HTR-8/SVneo (cell line): Measurements from ENCODE around the gene COLEC12.

Experiments used
- DNase-seq: peaks from one replicate; pipeline ENCODE4 v3.0.0; 2011; ENCODE audit warnings: low spot score, mixed read lengths; ENCODE audit not compliant: insufficient read length
- FAIRE-seq: peaks from 2 replicates; lab custom pipeline; 2011; peaks lifted over from hg19 to GRCh38; lab: Jason Lieb, UNC

COLEC12 gene

DNA sequence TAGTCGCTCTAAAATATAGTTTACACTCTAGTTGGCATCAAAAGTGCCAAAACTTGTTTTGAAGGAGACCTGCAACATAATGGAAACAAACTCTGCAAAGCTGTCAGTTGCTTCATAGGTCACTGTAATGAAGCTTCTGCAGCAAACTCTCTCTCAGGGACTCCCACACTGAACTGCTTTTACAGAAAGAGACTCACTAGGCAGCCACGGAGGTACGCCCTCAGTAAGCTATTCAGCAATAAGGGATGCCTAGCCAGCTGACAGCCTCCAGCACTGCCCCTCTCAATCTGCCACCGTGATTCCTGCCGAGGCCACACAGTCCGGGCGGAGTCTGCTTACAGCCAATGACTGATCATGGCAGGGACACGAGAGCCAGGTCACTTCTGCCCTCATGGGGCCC lies 51.1 kb downstream of the COLEC12 start:
- no peak for DNase-seq
- FAIRE-seq, result no peak

DNA sequence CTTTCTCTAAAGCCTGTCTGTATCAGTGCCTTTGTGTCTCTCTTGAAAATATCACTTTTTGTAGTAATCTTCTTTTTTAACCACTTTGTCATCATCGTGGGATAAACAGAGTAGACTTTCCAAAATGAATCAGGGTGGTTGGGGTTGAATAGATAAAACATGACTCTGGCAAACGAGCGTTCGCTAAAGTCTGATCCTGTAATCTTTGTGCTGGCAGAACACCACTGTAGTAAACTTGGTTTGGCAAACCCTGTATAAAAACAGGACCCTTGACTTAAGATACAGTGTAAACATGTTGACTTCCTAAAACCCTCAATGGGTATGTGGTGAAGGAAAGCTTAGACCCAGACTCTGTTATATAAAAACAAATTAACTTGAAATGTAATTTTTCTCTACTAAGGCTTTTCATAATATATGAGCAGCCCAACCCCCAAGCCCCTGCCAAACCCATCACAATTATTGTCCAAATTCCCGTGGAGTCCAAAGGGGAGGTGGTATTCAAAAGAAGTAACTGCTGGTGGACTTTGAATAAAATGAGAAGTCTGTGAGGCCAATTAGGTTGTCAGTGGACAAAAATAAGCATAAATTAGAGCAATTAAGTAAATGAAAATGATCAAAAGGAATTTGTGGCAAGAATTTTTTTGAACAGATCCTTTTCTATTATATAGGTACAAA lies 52.2 kb downstream of the COLEC12 start:
- DNase-seq, result no peak
- no peak for FAIRE-seq

DNA sequence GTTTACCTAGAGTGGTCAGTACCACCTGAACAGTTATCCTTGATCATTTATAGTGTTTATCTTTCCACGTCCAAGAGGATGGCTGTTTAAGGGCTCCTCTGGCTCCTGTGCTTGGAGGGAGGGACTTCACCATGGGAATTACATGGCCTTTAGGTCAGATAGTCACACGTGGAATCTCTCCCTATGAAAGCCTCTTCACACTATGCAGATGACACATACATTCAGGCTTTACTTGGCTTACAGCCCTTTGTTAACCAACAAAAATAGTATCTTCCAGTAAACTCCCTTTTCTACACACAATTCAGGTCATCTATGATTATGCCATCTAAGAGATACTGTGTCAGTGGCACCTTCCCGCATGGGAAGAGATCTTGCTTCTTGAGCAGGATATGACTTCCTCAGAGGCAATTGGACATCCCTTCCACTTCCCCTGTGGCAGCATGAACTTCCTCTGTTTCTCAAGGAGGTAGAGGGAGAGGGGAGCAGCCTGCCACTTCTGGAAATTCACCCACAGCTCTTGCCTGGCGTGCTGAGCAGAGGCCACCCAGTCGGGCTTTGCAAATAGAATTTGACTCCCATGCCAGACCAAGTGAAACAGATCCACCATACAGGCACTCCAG lies 53.5 kb downstream of the COLEC12 start:
- FAIRE-seq (no peak), DNase-seq (no peak)

DNA sequence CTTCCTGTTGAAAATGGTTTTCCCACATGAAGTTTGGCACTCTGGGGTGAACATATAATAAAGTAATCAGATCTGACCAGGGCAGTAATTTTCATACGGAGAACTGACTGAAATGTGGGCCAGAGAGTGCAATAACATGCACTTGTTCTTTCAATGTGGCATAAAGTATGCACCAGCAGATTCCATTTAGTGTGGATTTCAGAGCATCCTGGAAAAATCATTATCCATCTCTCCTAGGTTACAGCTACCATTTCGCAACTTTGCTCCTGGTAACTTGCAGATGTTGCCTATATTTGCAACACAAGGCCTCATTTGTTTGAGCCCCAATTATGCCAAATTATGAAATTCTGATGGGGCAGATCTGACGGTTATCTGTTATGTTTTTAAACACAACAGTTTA lies 55.4 kb downstream of the COLEC12 start:
- no peak for FAIRE-seq
- DNase-seq, result no peak

DNA sequence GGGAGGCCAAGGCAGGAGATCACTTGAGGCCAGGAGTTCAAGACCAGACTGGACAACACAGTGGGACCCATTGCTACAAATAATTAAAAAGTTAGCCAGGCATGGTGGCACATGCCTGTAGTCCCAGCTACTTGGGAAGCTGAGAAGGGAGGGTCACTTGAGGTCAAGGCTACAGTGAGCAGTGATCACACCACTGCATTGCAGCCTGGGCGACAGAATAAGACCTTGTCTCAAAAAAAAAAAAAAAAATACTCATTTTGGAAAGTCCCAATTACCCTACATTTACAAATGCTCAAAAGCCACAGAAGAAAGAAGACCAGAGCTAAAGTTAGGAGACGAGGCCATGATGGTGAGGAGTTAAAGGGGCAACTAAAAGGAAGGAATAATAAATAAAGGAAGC lies 61.9 kb downstream of the COLEC12 start:
- FAIRE-seq, result no peak
- no peak for DNase-seq

DNA sequence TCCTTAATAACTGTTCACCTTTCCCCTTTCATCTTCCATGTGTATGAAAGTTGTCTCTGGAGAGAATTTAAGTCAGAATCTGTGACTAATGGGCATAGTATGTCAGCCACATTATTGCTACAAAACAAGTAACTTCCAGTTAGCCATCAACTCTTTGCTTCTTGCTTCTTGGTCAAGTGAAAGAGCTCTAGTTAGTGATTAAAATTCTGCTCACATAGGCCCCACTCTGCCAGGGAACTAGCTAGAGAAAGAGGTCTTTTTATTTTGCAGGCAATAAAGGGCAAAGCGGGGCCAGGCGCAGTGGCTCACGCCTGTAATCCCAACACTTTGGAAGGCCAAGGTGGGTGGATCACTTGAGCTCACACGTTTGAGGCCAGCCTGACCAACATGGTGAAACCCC lies 64.6 kb downstream of the COLEC12 start:
- DNase-seq (no peak), FAIRE-seq (no peak)

DNA sequence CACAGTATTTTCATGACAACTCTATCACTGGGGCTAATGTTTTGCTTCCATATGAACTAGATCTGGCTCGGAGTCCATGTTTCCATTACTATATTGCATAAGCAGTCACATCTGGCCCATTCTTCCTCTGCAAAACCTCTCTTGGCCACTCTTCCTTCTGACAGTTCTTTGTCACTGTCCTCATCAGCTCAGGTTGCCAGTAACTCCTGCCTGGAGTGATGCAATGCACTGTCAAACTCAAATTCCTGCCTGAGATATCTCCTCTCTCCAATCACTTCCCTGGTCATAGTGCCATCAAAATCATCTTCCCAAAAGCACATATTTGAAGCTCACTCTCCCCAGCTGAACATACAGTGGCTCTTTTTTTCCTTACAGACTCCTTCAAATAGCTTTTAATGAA lies 66.1 kb downstream of the COLEC12 start:
- no peak for DNase-seq
- no peak for FAIRE-seq

DNA sequence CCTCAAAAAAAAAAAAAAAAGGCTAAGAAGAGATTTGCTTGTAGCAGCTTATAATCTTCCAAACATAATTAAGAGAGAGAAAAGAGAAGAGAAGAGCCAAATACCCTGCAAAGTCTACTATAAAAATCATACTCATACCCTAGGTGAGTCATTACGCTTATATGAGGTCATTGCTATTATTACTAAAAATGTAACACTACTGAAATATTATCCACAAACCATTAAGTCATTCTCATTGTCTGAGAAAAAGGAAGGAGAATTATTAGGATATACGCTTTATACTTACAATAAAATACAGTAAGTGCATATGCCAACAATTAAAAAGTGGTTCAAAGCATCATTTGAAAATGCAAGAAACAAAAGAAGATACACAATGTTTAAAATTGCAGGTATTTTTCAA lies 66.5 kb downstream of the COLEC12 start:
- FAIRE-seq, result no peak
- no peak for DNase-seq

DNA sequence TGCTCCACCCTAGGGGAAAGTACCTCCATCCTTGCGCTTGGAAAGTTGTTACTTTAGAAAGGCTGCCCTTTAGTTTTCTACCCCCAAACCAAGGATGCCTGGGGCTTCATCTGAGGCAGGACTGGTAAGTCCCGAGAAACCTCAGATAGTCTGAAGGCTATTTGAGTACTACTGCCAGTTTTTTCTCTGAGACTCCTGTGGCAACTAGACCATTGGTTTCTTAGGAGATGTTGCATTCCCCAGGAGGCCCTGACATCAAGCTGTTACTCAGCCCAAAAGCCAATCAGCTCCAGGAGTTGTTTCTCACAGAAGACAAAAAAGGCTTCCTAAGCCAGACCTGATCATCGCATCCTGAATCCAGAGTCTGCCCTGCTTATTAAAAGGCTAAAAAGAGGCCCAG lies 67.2 kb downstream of the COLEC12 start:
- FAIRE-seq, result no peak
- DNase-seq, result no peak

DNA sequence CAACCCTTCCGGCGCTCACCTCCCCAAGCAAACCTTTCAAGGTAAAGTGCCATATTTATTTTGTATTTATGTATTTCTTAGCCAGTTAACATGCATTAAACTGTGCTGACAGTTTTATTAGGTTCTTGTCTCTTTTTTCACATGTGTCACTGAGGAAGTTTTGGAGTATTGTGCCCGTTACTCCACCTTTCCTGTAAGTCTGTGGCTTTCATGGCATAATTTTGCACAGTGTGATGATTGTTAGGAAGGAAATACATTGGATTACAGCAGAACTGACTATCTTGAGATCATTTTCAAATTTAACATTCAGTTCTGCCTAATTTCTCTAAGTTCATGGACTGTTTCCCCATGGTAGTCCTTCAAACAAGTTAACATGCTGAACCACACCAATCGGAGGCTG lies 67.7 kb downstream of the COLEC12 start:
- DNase-seq, result no peak
- FAIRE-seq, result no peak

DNA sequence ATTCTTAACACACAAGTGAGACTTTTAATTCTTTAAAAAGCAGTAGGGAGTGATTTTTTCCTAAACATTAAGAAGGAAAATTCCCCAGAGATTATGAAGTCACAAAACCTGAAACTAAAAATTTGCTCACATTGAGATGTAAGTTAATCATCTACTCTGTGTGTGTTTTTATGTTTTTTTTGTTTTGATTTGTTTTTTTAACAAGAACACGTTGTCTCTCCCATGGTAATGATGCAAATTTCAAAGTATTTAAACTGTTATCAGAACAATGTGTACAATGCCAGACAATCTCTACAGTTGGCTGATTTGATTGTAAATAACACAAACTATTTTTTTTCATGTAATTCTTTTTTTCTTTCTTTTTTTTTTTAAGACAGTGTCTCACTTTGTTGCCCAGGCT lies 71.5 kb downstream of the COLEC12 start:
- FAIRE-seq (no peak), DNase-seq (no peak)

DNA sequence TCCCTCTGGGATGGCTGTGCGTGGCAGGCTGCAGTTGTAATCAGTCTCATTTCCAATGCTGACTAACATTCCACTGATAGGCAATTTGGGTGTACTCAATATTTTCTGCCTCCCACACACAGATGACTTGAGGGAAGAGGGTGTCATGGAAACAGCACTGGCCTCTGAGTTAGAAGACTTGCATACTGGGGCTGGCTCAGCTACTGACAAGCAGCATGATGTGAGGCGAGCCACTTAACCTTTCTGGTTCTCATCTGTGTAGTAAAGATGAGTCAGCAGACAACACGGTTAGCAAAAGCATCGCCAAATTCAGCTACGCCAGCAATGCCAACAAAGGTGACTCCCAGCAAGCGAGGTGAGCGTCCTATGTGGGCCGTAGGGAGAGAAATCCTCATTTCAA lies 73.5 kb downstream of the COLEC12 start:
- peak; percentile 40 for DNase-seq
- FAIRE-seq, result peak; percentile 66

DNA sequence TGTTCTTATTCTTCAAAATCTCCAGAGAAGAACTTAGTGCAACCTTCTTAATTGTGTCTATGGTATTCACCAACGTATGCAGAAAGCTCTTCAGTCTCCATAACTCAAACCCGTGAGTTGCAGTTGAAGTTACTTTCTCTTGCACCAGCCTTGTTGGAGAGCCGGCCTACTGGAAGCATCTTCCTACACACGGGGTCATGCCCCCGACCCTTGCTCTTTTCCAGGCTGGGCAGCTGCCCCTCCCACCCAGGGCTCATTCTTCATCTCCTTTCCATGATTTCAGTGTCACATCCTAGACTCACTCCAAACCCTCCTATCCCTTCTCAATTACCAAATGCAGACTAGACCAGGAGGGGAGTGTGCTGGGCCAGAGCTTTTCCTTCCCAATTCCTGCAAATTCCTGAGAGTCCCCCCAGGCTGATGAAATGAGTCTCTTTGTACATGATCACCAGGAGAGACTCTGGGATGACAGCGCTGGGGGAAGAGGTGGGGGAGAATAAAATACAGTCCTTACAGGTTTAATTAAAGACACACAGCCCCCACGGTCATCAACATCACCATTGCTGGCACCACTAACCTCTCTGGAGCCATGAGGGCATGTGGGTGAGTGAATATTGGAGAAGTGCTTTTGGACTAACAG lies 75.3 kb downstream of the COLEC12 start:
- DNase-seq, result no peak
- no peak for FAIRE-seq

DNA sequence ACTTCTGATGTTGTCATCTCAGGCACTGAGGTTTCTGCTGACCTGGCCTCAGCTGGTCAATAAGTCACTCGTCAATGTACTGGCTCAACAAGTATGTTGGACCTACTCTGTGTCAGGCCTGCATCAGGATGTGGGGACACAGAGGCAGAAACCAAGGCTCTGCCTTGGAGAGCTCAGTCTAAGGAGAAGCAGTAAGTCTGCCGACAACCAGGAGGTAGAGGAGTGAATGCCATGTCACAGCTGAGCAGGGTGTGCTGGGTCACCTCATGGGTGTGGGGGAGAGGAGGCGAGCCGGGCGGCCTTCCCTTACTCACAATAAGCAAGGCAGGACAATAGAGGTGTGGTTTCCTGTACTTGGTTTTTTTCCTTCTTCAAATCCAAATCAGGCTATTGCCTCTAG lies 75.8 kb downstream of the COLEC12 start:
- no peak for DNase-seq
- FAIRE-seq, result no peak

DNA sequence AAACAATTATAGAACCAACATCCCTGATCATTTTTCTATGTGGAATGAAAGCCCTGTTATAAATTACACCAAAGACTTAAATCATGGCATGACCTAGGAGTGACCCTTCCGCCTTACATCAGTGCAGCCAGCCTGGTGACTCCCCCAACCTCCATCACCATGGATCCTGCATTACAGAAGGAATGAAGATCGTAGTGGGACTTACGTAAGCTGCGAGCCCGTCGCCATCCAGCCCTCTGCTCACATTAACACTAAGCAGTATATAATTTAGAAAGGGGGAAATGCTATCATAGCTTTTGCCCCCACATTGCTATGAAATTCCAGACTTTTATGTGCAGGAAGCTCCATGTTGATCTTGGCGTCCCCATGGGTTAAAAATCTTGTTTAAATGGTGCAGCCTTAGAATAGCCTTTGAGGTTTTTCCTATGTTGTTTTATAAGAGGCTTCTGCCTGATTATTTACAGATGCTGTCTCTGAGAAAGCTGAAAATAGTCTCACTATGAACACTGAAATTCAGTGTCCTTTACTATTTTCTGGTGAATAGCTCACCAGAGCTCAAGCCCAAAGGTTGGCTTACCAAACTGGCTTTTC lies 76.3 kb downstream of the COLEC12 start:
- DNase-seq, result no peak
- no peak for FAIRE-seq

DNA sequence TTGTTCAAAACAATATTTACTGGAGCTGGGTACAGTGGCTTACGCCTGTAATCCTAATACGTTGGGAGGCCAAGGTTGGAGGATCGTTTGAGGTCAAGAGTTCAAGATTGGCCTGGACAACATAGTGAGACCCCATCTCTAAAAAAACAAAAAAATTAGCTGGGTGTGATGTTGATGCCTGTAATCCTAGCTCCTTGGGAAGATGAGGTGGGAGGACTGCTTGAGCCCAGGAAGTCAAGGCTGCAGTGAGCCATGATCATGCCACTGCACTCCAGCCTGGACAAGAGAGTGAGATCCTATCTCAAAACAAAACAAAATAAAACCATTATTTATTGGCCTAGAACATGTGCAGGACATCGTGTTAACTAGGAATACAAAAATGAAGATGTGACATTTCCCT lies 77.5 kb downstream of the COLEC12 start:
- FAIRE-seq, result no peak
- DNase-seq, result no peak

DNA sequence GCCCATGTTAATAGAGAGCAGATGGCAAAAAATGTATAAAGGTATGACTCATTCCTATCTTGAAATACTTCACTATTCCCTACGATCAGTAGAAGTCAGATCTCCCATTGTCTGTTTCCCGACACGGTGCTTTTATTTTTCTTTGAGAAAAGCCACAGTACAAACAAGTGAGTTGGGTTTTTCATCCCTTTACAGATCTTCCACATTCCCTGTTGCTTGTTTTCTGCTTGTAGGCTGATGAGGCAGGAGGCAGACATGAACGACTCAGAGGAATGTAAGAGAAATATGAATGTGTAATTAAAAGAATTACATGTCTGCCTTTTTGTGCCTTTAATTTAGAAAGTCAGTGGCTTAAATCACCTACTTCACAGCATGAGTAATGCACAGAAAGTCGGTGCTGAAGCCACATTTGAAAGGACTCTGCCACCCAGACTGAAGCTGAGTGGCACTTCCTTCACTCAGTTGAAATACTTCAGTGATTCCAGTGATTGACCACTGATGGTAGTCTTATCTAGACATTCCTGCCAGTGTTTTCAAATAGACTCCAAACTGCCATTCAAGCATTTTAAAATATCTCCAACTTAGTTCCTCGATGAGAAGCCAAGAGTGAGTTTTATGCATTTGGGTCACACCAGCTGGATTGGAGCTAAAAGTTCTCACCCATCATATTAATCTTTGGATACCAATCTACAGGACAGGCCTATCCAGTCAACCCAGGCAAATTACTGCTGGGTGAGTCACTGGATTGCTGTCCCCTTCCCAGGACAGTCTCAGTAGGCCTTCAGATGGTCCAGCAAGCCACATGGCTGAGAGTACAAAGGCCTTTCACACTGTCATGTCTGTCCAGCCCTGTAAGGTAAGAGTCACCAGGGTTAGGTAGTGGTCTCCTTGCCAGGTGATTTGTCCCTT lies 79.0 kb downstream of the COLEC12 start:
- DNase-seq (no peak), FAIRE-seq (peak; percentile 36)

DNA sequence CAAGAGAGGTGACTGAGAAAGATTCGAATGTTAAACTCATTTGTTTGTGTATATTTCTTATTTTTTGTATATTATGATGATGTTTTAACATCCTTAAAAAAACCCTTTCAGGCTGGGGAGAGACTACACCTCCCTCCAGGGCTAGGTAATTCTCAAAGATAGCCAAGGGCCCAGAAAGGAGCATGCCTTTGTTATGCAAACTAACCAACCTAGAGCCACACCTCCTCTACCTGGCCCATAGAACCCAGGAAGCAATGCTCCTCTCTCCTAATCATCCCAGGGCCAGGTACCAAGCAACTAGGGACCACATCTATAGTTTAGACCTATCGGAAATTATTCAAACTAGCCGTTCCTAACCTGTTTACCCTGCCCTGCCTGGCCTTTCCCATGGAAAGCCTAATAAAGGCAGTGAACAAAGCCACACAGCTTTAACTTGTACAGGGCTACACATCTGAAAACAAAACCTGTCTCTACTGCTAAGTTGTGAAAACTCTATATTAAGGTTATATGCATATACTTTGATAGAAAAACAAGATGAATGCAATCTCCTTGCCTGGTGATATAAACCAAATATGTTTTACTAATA lies 79.7 kb downstream of the COLEC12 start:
- FAIRE-seq (no peak), DNase-seq (no peak)

DNA sequence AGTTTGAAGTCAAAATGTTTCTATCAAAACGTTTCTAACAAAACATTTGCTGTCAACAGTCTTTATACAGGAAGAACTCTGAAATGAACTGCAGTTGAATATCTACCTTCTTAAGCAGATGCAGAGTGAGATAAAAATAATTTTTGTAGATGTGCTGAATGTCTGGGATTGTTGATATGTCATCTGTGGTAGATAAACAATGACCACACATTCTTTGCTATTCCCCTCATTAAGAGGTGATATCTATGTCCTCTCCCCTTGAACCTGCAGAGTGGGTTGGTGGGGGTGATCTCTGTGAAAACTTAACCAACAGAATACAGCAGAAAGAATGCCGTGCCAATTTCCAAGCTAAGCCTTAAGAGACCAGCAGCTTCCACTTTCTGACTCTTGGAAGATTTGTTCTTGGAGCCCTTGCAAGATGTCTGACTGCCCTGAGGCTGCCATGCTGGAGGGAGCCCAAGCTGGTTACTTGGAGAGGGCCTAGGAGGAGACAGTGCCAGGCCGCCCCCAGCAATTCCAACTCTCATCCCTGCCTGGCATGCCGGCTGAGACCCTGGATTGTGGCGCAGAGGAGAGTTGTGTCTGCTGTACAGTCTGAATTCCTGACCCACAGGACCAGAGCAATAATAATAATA lies 80.8 kb downstream of the COLEC12 start:
- no peak for FAIRE-seq
- no peak for DNase-seq

DNA sequence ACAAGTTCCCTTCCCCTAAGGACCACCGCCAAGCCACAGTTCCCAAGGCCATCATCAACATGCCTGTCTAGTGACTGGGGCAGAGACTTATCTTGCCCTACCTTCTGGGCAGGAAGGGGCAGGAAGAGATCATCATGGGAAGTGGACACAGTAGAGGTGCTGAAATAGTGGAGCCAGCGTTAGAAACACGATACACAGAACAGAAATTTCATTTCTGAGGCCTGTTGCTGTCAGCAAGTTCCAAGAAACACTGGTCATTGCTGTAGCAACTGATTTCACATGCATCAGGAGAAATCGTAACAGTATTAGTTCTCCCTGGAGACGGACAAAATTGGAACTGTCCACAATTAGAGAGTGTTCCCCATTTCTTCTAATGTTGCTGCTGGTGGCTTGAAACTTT lies 83.0 kb downstream of the COLEC12 start:
- DNase-seq, result no peak
- no peak for FAIRE-seq
